Measurements from ENCODE around the gene MMP25. TPM values are rescaled to one million over a fixed set of nuclear protein-coding genes. Genes with fewer than 3 reads are reported as not detected.
"Not testable (repeated sequence)": the region's sequence is repeated elsewhere in the genome, so short reads cannot be mapped to it uniquely, and the experiment has no call there.

Gene MMP25
- total and polyA plus RNA-seq, 2 experiments from 2014 or later: 6.3 TPM; not detected in 1

- Histone ChIP-seq H2AFZ (no peak overlapping the region), H3K4me1 (ENCODE audit: insufficient read depth) (peaks cover 5% of the 10 kb centered on the region), H3K4me2 (no peak overlapping the region), H3K9me2 (replicated peaks; ENCODE audit: insufficient read depth) (no peaks in the 10 kb centered on the region), H3K27ac (no peak overlapping the region), H3K9me3 (ENCODE audit: low read depth) (no peaks in the 10 kb centered on the region), H3K36me3 (replicated peaks; ENCODE audit: insufficient read depth, low read depth) (no peaks in the 10 kb centered on the region), H3K27me3 (no peaks in the 10 kb centered on the region), H4K20me1 (ENCODE audit: insufficient read depth, poor library complexity, severe bottlenecking) (no peaks in the 10 kb centered on the region), H3K4me3 (no peak overlapping the region), H3K79me2 (no peaks in the 10 kb centered on the region)
- no peak for DNase-seq (ENCODE audit: low spot score)
- no peak for TF ChIP-seq EZH2phosphoT487 (IDR thresholded peaks at IDR 0.05; ENCODE audit: low read depth, severe bottlenecking, unreplicated experiment)
- no peak for TF ChIP-seq EZH2 (IDR thresholded peaks at IDR 0.05; ENCODE audit: borderline replicate concordance)
- TF ChIP-seq CTCF (IDR thresholded peaks at IDR 0.05; ENCODE audit: poor library complexity): no peak
- WGBS (ENCODE audit: low lambda C conversion rate, missing lambda C conversion rate): 83% methylated on average over 4 of the region's 4 CpGs
Measured at GRCh38 chr16:3068487-3068886, 22.1 kb downstream of the MMP25 start.

- 100% methylated on average over 3 of the region's 11 CpGs for WGBS (ENCODE audit: low lambda C conversion rate, missing lambda C conversion rate)
- H3K4me2 ChIP-seq; H3K9me3 ChIP-seq (ENCODE audit: low read depth); H4K20me1 ChIP-seq (ENCODE audit: insufficient read depth, poor library complexity, severe bottlenecking); DNase-seq (ENCODE audit: low spot score); H3K4me3 ChIP-seq; H3K27ac ChIP-seq; H3K79me2 ChIP-seq; H3K4me1 ChIP-seq (ENCODE audit: insufficient read depth); H3K36me3 ChIP-seq (replicated peaks; ENCODE audit: insufficient read depth, low read depth); H3K27me3 ChIP-seq; H2AFZ ChIP-seq; H3K9me2 ChIP-seq (replicated peaks; ENCODE audit: insufficient read depth): not testable (repeated sequence)
Measured at GRCh38 chr16:3069146-3069545, 22.8 kb downstream of the MMP25 start.

- no peak overlapping the region for H3K4me2 ChIP-seq
- H4K20me1 ChIP-seq (ENCODE audit: insufficient read depth, poor library complexity, severe bottlenecking): no peaks in the 10 kb centered on the region
- no peaks in the 10 kb centered on the region for H3K4me1 ChIP-seq (ENCODE audit: insufficient read depth)
- TF ChIP-seq EZH2phosphoT487 (IDR thresholded peaks at IDR 0.05; ENCODE audit: low read depth, severe bottlenecking, unreplicated experiment) (no peak), CTCF (IDR thresholded peaks at IDR 0.05; ENCODE audit: poor library complexity) (no peak), EZH2 (IDR thresholded peaks at IDR 0.05; ENCODE audit: borderline replicate concordance) (no peak)
- no peaks in the 10 kb centered on the region for H3K9me3 ChIP-seq (ENCODE audit: low read depth)
- H3K4me3 ChIP-seq: no peak overlapping the region
- WGBS (ENCODE audit: low lambda C conversion rate, missing lambda C conversion rate): 86% methylated on average over 9 of the region's 9 CpGs
- H3K27me3 ChIP-seq: no peaks in the 10 kb centered on the region
- H3K27ac ChIP-seq: no peak overlapping the region
- no peak overlapping the region for H2AFZ ChIP-seq
- no peaks in the 10 kb centered on the region for H3K36me3 ChIP-seq (replicated peaks; ENCODE audit: insufficient read depth, low read depth)
- DNase-seq (ENCODE audit: low spot score): no peak
- no peaks in the 10 kb centered on the region for H3K9me2 ChIP-seq (replicated peaks; ENCODE audit: insufficient read depth)
- H3K79me2 ChIP-seq: no peaks in the 10 kb centered on the region
Measured at GRCh38 chr16:3070608-3071111, 24.3 kb downstream of the MMP25 start.

GRCh38 chr16:3071655-3072054, 25.3 kb downstream of the MMP25 start:
- Histone ChIP-seq H3K79me2 (no peaks in the 10 kb centered on the region), H2AFZ (no peak overlapping the region), H3K9me3 (ENCODE audit: low read depth) (no peaks in the 10 kb centered on the region), H3K4me1 (ENCODE audit: insufficient read depth) (no peaks in the 10 kb centered on the region), H3K27me3 (no peaks in the 10 kb centered on the region), H3K27ac (no peak overlapping the region), H3K4me2 (no peak overlapping the region), H3K4me3 (no peak overlapping the region), H3K9me2 (replicated peaks; ENCODE audit: insufficient read depth) (no peaks in the 10 kb centered on the region), H3K36me3 (replicated peaks; ENCODE audit: insufficient read depth, low read depth) (no peaks in the 10 kb centered on the region), H4K20me1 (ENCODE audit: insufficient read depth, poor library complexity, severe bottlenecking) (no peaks in the 10 kb centered on the region)
- no peak for DNase-seq (ENCODE audit: low spot score)
- WGBS (ENCODE audit: low lambda C conversion rate, missing lambda C conversion rate): 91% methylated on average over 7 of the region's 7 CpGs
- no peak for TF ChIP-seq CTCF (IDR thresholded peaks at IDR 0.05; ENCODE audit: poor library complexity)
- TF ChIP-seq EZH2phosphoT487 (IDR thresholded peaks at IDR 0.05; ENCODE audit: low read depth, severe bottlenecking, unreplicated experiment): no peak
- no peak for TF ChIP-seq EZH2 (IDR thresholded peaks at IDR 0.05; ENCODE audit: borderline replicate concordance)

GRCh38 chr16:3072148-3072547, 25.8 kb downstream of the MMP25 start:
- not testable (repeated sequence) for H3K4me1 ChIP-seq (ENCODE audit: insufficient read depth); H2AFZ ChIP-seq; H3K9me3 ChIP-seq (ENCODE audit: low read depth); H3K79me2 ChIP-seq; H3K27me3 ChIP-seq; H4K20me1 ChIP-seq (ENCODE audit: insufficient read depth, poor library complexity, severe bottlenecking); H3K36me3 ChIP-seq (replicated peaks; ENCODE audit: insufficient read depth, low read depth); DNase-seq (ENCODE audit: low spot score); H3K4me2 ChIP-seq; H3K9me2 ChIP-seq (replicated peaks; ENCODE audit: insufficient read depth); H3K4me3 ChIP-seq; H3K27ac ChIP-seq
- WGBS (ENCODE audit: low lambda C conversion rate, missing lambda C conversion rate): 64% methylated on average over 4 of the region's 4 CpGs

- not testable (repeated sequence) for H3K4me3 ChIP-seq; H3K9me3 ChIP-seq (ENCODE audit: low read depth); H2AFZ ChIP-seq; H4K20me1 ChIP-seq (ENCODE audit: insufficient read depth, poor library complexity, severe bottlenecking); H3K79me2 ChIP-seq; H3K4me1 ChIP-seq (ENCODE audit: insufficient read depth); DNase-seq (ENCODE audit: low spot score); H3K27me3 ChIP-seq; H3K36me3 ChIP-seq (replicated peaks; ENCODE audit: insufficient read depth, low read depth); H3K27ac ChIP-seq; H3K4me2 ChIP-seq; H3K9me2 ChIP-seq (replicated peaks; ENCODE audit: insufficient read depth)
- WGBS (ENCODE audit: low lambda C conversion rate, missing lambda C conversion rate): 64% methylated on average over 11 of the region's 18 CpGs
Measured at GRCh38 chr16:3072576-3073263, 26.4 kb downstream of the MMP25 start.

Data from hepatocyte (in vitro differentiated cells).